ENCODE results near the gene LHPP. TPM values are rescaled to one million over a fixed set of nuclear protein-coding genes. Genes with fewer than 3 reads are reported as not detected.

Gene LHPP
- total and polyA plus RNA-seq, 2 experiments from 2014 or later, result 27.4 to 40.2 TPM

DNA sequence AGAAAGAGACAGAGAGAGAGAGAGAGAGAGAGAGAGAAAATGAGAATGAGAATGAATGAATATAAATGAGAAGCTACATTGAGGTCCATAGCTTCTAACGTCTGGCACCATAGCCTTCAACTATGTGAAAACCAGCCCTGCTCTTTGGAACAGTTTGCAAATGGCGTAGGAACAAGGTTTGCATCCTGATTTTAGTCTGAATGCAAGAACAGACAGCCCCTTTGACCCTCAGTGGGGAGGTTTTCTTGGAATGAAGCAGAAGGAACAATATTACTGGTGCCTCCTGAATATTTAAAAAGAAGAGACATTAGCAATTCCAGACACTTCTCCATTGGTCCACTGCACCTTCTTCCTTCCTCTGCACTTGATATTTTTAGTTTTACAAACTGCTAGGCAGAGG lies 23.0 kb downstream of the LHPP start:
- DNase-seq (ENCODE audit: low spot score), result no peak
- Mint-ChIP-seq H3K27ac (no peak overlapping the region), H3K27me3 (ENCODE audit: insufficient read depth, low read depth, poor library complexity) (peaks cover 5% of the 10 kb centered on the region), H3K4me1 (peaks cover 21% of the 10 kb centered on the region), H3K4me3 (no peak overlapping the region), H3K9me3 (peaks cover 20% of the 10 kb centered on the region), H3K36me3 (ENCODE audit: low read depth) (peaks cover 60% of the 10 kb centered on the region)
- Histone ChIP-seq H3F3A (replicated peaks; ENCODE audit: low read depth) (no peaks in the 10 kb centered on the region), H4K20me1 (replicated peaks; ENCODE audit: insufficient read depth) (no peaks in the 10 kb centered on the region), H3K9me2 (ENCODE audit: insufficient read depth) (no peaks in the 10 kb centered on the region), H3K79me2 (replicated peaks; ENCODE audit: insufficient read depth) (no peaks in the 10 kb centered on the region), H3K4me2 (no peak overlapping the region), H3K27ac (ENCODE audit: low read depth) (no peak overlapping the region), H3K4me3 (no peak overlapping the region), H3K27me3 (ENCODE audit: insufficient read depth) (no peaks in the 10 kb centered on the region), H2AFZ (no peak overlapping the region), H3K36me3 (ENCODE audit: insufficient read depth) (no peaks in the 10 kb centered on the region; the same call in 1 of the 2 replicates), H3K4me1 (ENCODE audit: insufficient read depth) (peaks cover 25% of the 10 kb centered on the region)
- no peak for ATAC-seq
- TF ChIP-seq EZH2phosphoT487 (IDR thresholded peaks at IDR 0.05; ENCODE audit: unreplicated experiment), result no peak
- no peak for TF ChIP-seq POLR2AphosphoS5 (IDR thresholded peaks at IDR 0.05; ENCODE audit: low read depth)
- TF ChIP-seq, protein P1, sequence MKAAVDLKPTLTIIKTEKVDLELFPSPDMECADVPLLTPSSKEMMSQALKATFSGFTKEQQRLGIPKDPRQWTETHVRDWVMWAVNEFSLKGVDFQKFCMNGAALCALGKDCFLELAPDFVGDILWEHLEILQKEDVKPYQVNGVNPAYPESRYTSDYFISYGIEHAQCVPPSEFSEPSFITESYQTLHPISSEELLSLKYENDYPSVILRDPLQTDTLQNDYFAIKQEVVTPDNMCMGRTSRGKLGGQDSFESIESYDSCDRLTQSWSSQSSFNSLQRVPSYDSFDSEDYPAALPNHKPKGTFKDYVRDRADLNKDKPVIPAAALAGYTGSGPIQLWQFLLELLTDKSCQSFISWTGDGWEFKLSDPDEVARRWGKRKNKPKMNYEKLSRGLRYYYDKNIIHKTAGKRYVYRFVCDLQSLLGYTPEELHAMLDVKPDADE (IDR thresholded peaks at IDR 0.05), result no peak
- TF ChIP-seq EZH2 (IDR thresholded peaks at IDR 0.05; ENCODE audit: low read depth, unreplicated experiment), result no peak
- TF ChIP-seq CREB1 (CRISPR knock-in tag; IDR thresholded peaks at IDR 0.05; ENCODE audit: low read depth), result no peak
- TF ChIP-seq, protein P2, sequence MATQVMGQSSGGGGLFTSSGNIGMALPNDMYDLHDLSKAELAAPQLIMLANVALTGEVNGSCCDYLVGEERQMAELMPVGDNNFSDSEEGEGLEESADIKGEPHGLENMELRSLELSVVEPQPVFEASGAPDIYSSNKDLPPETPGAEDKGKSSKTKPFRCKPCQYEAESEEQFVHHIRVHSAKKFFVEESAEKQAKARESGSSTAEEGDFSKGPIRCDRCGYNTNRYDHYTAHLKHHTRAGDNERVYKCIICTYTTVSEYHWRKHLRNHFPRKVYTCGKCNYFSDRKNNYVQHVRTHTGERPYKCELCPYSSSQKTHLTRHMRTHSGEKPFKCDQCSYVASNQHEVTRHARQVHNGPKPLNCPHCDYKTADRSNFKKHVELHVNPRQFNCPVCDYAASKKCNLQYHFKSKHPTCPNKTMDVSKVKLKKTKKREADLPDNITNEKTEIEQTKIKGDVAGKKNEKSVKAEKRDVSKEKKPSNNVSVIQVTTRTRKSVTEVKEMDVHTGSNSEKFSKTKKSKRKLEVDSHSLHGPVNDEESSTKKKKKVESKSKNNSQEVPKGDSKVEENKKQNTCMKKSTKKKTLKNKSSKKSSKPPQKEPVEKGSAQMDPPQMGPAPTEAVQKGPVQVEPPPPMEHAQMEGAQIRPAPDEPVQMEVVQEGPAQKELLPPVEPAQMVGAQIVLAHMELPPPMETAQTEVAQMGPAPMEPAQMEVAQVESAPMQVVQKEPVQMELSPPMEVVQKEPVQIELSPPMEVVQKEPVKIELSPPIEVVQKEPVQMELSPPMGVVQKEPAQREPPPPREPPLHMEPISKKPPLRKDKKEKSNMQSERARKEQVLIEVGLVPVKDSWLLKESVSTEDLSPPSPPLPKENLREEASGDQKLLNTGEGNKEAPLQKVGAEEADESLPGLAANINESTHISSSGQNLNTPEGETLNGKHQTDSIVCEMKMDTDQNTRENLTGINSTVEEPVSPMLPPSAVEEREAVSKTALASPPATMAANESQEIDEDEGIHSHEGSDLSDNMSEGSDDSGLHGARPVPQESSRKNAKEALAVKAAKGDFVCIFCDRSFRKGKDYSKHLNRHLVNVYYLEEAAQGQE (IDR thresholded peaks at IDR 0.05; ENCODE audit: unreplicated experiment), result no peak
- TF ChIP-seq NANOG (IDR thresholded peaks at IDR 0.05; ENCODE audit: borderline replicate concordance), result no peak
- TF ChIP-seq STAT1 (IDR thresholded peaks at IDR 0.05; ENCODE audit: unreplicated experiment), result no peak
- TF ChIP-seq JUNB (IDR thresholded peaks at IDR 0.05; ENCODE audit: unreplicated experiment), result no peak
- TF ChIP-seq CTCF (conservative IDR thresholded peaks at IDR 0.05; ENCODE audit: low read depth in 2 of 2), result no peak
- TF ChIP-seq ZNF114 (CRISPR knock-in tag; IDR thresholded peaks at IDR 0.05), result no peak
- TF ChIP-seq, protein P3, sequence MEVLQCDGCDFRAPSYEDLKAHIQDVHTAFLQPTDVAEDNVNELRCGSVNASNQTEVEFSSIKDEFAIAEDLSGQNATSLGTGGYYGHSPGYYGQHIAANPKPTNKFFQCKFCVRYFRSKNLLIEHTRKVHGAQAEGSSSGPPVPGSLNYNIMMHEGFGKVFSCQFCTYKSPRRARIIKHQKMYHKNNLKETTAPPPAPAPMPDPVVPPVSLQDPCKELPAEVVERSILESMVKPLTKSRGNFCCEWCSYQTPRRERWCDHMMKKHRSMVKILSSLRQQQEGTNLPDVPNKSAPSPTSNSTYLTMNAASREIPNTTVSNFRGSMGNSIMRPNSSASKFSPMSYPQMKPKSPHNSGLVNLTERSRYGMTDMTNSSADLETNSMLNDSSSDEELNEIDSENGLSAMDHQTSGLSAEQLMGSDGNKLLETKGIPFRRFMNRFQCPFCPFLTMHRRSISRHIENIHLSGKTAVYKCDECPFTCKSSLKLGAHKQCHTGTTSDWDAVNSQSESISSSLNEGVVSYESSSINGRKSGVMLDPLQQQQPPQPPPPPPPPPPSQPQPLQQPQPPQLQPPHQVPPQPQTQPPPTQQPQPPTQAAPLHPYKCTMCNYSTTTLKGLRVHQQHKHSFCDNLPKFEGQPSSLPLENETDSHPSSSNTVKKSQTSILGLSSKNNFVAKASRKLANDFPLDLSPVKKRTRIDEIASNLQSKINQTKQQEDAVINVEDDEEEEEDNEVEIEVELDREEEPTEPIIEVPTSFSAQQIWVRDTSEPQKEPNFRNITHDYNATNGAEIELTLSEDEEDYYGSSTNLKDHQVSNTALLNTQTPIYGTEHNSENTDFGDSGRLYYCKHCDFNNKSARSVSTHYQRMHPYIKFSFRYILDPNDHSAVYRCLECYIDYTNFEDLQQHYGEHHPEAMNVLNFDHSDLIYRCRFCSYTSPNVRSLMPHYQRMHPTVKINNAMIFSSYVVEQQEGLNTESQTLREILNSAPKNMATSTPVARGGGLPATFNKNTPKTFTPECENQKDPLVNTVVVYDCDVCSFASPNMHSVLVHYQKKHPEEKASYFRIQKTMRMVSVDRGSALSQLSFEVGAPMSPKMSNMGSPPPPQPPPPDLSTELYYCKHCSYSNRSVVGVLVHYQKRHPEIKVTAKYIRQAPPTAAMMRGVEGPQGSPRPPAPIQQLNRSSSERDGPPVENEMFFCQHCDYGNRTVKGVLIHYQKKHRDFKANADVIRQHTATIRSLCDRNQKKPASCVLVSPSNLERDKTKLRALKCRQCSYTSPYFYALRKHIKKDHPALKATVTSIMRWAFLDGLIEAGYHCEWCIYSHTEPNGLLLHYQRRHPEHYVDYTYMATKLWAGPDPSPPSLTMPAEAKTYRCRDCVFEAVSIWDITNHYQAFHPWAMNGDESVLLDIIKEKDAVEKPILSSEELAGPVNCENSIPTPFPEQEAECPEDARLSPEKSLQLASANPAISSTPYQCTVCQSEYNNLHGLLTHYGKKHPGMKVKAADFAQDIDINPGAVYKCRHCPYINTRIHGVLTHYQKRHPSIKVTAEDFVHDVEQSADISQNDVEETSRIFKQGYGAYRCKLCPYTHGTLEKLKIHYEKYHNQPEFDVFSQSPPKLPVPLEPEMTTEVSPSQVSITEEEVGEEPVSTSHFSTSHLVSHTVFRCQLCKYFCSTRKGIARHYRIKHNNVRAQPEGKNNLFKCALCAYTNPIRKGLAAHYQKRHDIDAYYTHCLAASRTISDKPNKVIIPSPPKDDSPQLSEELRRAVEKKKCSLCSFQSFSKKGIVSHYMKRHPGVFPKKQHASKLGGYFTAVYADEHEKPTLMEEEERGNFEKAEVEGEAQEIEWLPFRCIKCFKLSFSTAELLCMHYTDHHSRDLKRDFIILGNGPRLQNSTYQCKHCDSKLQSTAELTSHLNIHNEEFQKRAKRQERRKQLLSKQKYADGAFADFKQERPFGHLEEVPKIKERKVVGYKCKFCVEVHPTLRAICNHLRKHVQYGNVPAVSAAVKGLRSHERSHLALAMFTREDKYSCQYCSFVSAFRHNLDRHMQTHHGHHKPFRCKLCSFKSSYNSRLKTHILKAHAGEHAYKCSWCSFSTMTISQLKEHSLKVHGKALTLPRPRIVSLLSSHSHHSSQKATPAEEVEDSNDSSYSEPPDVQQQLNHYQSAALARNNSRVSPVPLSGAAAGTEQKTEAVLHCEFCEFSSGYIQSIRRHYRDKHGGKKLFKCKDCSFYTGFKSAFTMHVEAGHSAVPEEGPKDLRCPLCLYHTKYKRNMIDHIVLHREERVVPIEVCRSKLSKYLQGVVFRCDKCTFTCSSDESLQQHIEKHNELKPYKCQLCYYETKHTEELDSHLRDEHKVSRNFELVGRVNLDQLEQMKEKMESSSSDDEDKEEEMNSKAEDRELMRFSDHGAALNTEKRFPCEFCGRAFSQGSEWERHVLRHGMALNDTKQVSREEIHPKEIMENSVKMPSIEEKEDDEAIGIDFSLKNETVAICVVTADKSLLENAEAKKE (CRISPR knock-in tag; IDR thresholded peaks at IDR 0.05), result no peak
- TF ChIP-seq ZNF331 (CRISPR knock-in tag; IDR thresholded peaks at IDR 0.05; ENCODE audit: low read depth), result no peak

Measured in GM23338 (cell line).